DOHH2 (cell line): ENCODE results near the gene THSD7A.

Experiments
- EZH2phosphoT487 ChIP-seq: fragments of 200-600 bp; sonication (generic); IDR thresholded peaks from 2 replicates; pipeline ENCODE4 v1.6.1; 2017; ENCODE audit warnings: borderline replicate concordance, mild to moderate bottlenecking, antibody characterized with exemption, low read length, moderate library complexity, mixed read lengths
- TF ChIP-seq, protein P1 (sequence below): fragments of 200-600 bp; sonication (generic); IDR thresholded peaks from one replicate; pipeline ENCODE4 v1.5.1; 2014; ENCODE audit warnings: antibody characterized with exemption, mild to moderate bottlenecking, low read depth, low read length; ENCODE audit not compliant: poor library complexity, severe bottlenecking

DNA sequence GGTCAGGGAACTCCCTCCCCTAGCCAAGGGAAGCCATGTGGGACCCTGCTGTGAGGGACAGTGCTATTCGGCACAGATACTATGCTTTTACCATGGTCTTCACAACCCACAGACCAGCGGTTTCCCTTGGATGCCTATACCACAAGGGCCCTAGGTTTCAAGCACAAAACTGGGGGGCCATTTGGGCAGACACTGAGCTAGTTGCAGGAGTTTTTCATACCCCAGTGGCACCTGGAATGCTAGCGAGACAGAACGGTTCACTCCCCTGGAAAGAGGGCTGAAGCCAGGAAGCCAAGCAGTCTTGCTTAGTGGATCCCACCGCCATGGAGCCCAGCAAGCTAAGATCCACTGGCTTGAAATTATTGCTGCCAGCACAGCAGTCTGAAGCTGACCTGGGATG, 156.8 kb downstream of the THSD7A start:
- TF ChIP-seq, protein P1, sequence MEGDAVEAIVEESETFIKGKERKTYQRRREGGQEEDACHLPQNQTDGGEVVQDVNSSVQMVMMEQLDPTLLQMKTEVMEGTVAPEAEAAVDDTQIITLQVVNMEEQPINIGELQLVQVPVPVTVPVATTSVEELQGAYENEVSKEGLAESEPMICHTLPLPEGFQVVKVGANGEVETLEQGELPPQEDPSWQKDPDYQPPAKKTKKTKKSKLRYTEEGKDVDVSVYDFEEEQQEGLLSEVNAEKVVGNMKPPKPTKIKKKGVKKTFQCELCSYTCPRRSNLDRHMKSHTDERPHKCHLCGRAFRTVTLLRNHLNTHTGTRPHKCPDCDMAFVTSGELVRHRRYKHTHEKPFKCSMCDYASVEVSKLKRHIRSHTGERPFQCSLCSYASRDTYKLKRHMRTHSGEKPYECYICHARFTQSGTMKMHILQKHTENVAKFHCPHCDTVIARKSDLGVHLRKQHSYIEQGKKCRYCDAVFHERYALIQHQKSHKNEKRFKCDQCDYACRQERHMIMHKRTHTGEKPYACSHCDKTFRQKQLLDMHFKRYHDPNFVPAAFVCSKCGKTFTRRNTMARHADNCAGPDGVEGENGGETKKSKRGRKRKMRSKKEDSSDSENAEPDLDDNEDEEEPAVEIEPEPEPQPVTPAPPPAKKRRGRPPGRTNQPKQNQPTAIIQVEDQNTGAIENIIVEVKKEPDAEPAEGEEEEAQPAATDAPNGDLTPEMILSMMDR = no peak
- TF ChIP-seq EZH2phosphoT487 = no peak
